ENCODE measurements around the gene ZNF688. TPM values are rescaled to one million over a fixed set of nuclear protein-coding genes. Genes with fewer than 3 reads are reported as not detected.
"Not testable (repeated sequence)": the region's sequence is repeated elsewhere in the genome, so short reads cannot be mapped to it uniquely, and the experiment has no call there.

Gene ZNF688
- total RNA-seq, 1 donor from 2014 or later, result 18.7 TPM

GRCh38 chr16:30523768-30524574, 47.5 kb downstream of the ZNF688 start:
- no peak for DNase-seq
- H3K4me1 Mint-ChIP-seq (ENCODE audit: low read depth, unreplicated experiment), result peaks cover 10% of the 10 kb centered on the region
- H3K9me3 Mint-ChIP-seq (ENCODE audit: unreplicated experiment), result peaks cover 9% of the 10 kb centered on the region
- TF ChIP-seq CTCF (IDR thresholded peaks at IDR 0.05; ENCODE audit: partially characterized antibody, unreplicated experiment), result no peak
- H3K27me3 Mint-ChIP-seq (ENCODE audit: unreplicated experiment), result peaks cover 7% of the 10 kb centered on the region
- H3K36me3 Mint-ChIP-seq (ENCODE audit: unreplicated experiment), result no peaks in the 10 kb centered on the region
- H3K27ac Mint-ChIP-seq (ENCODE audit: unreplicated experiment), result no peak overlapping the region
- no peak overlapping the region for H3K4me3 Mint-ChIP-seq (ENCODE audit: unreplicated experiment)

GRCh38 chr16:30522702-30523463, 48.6 kb downstream of the ZNF688 start:
- H3K9me3 Mint-ChIP-seq (ENCODE audit: unreplicated experiment); DNase-seq; H3K36me3 Mint-ChIP-seq (ENCODE audit: unreplicated experiment); H3K4me3 Mint-ChIP-seq (ENCODE audit: unreplicated experiment); H3K4me1 Mint-ChIP-seq (ENCODE audit: low read depth, unreplicated experiment); H3K27ac Mint-ChIP-seq (ENCODE audit: unreplicated experiment); H3K27me3 Mint-ChIP-seq (ENCODE audit: unreplicated experiment): not testable (repeated sequence)

- H3K27ac Mint-ChIP-seq (ENCODE audit: unreplicated experiment), result no peak overlapping the region
- peaks cover 2% of the 10 kb centered on the region for H3K4me1 Mint-ChIP-seq (ENCODE audit: low read depth, unreplicated experiment)
- TF ChIP-seq CTCF (IDR thresholded peaks at IDR 0.05; ENCODE audit: partially characterized antibody, unreplicated experiment), result no peak
- peaks cover 5% of the 10 kb centered on the region for H3K9me3 Mint-ChIP-seq (ENCODE audit: unreplicated experiment)
- no peak overlapping the region for H3K4me3 Mint-ChIP-seq (ENCODE audit: unreplicated experiment)
- DNase-seq, result no peak
- H3K36me3 Mint-ChIP-seq (ENCODE audit: unreplicated experiment), result no peaks in the 10 kb centered on the region
- peaks cover 8% of the 10 kb centered on the region for H3K27me3 Mint-ChIP-seq (ENCODE audit: unreplicated experiment)
Observed at GRCh38 chr16:30521873-30522641, 49.5 kb downstream of the ZNF688 start.

- Mint-ChIP-seq H3K36me3 (ENCODE audit: unreplicated experiment) (no peaks in the 10 kb centered on the region), H3K27ac (ENCODE audit: unreplicated experiment) (no peak overlapping the region), H3K4me3 (ENCODE audit: unreplicated experiment) (no peak overlapping the region), H3K27me3 (ENCODE audit: unreplicated experiment) (peaks cover 8% of the 10 kb centered on the region), H3K9me3 (ENCODE audit: unreplicated experiment) (peaks cover 5% of the 10 kb centered on the region), H3K4me1 (ENCODE audit: low read depth, unreplicated experiment) (peaks cover 2% of the 10 kb centered on the region)
- no peak for TF ChIP-seq CTCF (IDR thresholded peaks at IDR 0.05; ENCODE audit: partially characterized antibody, unreplicated experiment)
- no peak for DNase-seq
Observed at GRCh38 chr16:30521476-30521872, 50.0 kb downstream of the ZNF688 start.

Other genes with a start within 250 kb of the ZNF688 start
- 77.8 TPM for gene CD2BP2, start 216.4 kb downstream of the ZNF688 start, total RNA-seq (ENCODE audit: unreplicated experiment)
- 85.2 TPM for gene TBC1D10B, start 201.2 kb downstream of the ZNF688 start, total RNA-seq (ENCODE audit: unreplicated experiment)
- gene MYL11, start 196.9 kb downstream of the ZNF688 start, total RNA-seq (ENCODE audit: unreplicated experiment), result not detected
- 2.9 TPM for gene SEPTIN1, start 189.2 kb downstream of the ZNF688 start, total RNA-seq (ENCODE audit: unreplicated experiment)
- gene ZNF48, start 176.3 kb downstream of the ZNF688 start, total RNA-seq (ENCODE audit: unreplicated experiment), result 74.7 TPM
- 7.8 TPM for gene ZNF771, start 164.1 kb downstream of the ZNF688 start, total RNA-seq (ENCODE audit: unreplicated experiment)
- 37.6 TPM for gene DCTPP1, start 141.7 kb downstream of the ZNF688 start, total RNA-seq (ENCODE audit: unreplicated experiment)
- gene SEPHS2, start 125.8 kb downstream of the ZNF688 start, total RNA-seq (ENCODE audit: unreplicated experiment), result 43.2 TPM
- gene ITGAL, start 99.0 kb downstream of the ZNF688 start, total RNA-seq (ENCODE audit: unreplicated experiment), result not detected
- 45.6 TPM for gene ZNF768, start 45.1 kb downstream of the ZNF688 start, total RNA-seq (ENCODE audit: unreplicated experiment)
- 15.1 TPM for gene ZNF747, start 36.9 kb downstream of the ZNF688 start, total RNA-seq (ENCODE audit: unreplicated experiment)
- gene ZNF764, start 13.3 kb downstream of the ZNF688 start, total RNA-seq (ENCODE audit: unreplicated experiment), result 39.0 TPM
- gene ZNF785, start 14.0 kb upstream of the ZNF688 start, total RNA-seq (ENCODE audit: unreplicated experiment), result 58.4 TPM
- 14.6 TPM for gene ZNF689, start 38.7 kb upstream of the ZNF688 start, total RNA-seq (ENCODE audit: unreplicated experiment)
- 79.6 TPM for gene PRR14, start 79.2 kb upstream of the ZNF688 start, total RNA-seq (ENCODE audit: unreplicated experiment)
- gene FBRS, start 86.7 kb upstream of the ZNF688 start, total RNA-seq (ENCODE audit: unreplicated experiment), result 66.7 TPM
- gene SRCAP, start 127.5 kb upstream of the ZNF688 start, total RNA-seq (ENCODE audit: unreplicated experiment), result 60.1 TPM
- gene PHKG2, start 176.7 kb upstream of the ZNF688 start, total RNA-seq (ENCODE audit: unreplicated experiment), result 32.6 TPM
- 10.9 TPM for gene CFAP119, start 190.3 kb upstream of the ZNF688 start, total RNA-seq (ENCODE audit: unreplicated experiment)
- gene RNF40, start 190.6 kb upstream of the ZNF688 start, total RNA-seq (ENCODE audit: unreplicated experiment), result 182 TPM
- gene ZNF629, start 215.5 kb upstream of the ZNF688 start, total RNA-seq (ENCODE audit: unreplicated experiment), result 42.5 TPM